Measurements from ENCODE around the gene IPO13.

The IPO13 gene

DNA sequence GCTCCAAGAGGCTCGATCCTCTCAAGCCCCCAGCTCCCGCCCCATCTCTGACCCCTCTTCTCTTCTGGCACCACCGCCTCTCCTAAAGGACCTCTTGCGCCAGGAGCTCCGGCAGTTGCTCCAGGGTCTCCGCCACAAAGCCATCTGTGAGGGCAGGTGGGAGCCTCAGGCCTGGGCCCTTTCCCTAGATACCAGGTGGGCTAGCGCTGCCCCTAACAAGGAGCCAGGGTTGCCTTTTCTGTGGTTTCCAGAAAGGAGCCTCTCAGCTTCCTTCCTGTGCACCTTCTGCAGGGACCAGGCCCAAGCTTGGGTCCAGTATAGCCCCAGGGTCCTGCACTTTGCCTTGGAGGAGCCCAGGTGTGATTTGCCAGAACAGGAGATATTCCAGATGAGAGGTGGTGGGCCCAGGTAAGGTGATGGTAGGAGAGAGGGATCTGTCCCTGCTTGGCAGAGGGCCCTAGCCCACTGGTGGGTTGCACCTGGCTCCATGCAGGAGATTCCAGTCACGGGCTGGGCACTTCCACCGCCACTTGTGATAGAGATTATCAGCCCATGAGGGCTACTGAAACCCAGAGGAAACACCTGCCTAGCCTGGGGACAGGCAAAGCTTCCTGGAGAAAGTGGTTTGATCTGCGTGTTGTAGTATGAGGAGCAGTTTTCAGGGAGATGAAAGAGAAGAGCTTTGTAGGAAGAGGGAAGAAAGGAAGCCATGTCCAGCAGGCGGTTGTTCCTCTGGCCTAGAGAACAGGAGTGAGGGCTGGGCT lies 45.7 kb downstream of the IPO13 start:
- DNase-seq: no peak

DNA sequence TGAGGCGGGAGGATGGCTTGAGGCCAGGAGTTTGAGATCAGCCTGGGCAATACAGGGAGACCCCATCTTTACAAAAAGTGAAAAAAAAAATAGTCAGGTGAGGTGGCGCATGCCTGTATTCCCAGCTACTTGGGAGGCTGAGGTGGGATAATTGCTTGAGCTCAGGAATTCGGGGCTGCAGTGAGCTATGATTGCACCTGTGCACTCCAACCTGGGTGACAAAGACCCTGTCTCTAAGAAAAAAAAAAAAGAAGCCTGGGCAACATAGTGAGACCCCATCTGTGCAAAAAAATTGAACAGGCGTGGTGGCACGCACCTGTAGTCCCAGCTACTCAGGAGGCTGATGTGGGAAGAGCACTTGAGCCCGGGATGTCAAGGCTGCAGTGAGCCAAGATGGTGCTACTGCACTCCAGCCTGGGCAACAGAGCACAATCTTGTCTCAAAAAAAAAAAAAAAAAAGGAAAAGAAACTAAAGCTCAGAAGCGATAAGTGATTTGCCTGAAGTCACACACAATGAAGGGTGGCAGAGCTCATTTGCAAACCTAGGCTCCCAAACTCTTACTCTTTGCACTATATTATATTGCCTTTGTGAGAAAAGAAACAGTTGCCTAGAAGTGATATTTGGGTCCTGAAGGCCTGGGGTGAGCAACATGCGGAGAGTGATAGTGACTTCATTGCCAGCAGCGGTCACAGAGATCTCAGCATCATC lies 46.6 kb downstream of the IPO13 start:
- no peak for DNase-seq

DNA sequence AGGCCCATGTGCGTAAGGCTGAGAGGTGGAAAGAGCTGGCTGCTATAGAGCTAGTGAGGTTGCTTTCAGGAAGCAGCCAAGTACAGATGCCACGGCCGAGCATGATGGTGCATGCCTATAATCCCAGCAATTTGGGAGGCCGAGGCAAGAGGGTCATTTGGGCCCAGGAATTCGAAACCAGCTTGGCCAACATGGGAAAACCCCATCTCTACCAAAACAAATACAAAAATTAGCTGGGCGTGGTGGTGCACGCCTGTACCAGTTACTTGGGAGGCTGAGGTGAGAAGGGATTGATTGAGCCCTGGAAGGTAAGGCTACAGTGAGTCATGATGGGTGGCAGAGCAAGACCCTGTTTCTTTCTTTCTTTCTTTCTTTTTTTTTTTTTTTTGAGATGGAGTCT lies 47.3 kb downstream of the IPO13 start:
- no peak for DNase-seq

DNA sequence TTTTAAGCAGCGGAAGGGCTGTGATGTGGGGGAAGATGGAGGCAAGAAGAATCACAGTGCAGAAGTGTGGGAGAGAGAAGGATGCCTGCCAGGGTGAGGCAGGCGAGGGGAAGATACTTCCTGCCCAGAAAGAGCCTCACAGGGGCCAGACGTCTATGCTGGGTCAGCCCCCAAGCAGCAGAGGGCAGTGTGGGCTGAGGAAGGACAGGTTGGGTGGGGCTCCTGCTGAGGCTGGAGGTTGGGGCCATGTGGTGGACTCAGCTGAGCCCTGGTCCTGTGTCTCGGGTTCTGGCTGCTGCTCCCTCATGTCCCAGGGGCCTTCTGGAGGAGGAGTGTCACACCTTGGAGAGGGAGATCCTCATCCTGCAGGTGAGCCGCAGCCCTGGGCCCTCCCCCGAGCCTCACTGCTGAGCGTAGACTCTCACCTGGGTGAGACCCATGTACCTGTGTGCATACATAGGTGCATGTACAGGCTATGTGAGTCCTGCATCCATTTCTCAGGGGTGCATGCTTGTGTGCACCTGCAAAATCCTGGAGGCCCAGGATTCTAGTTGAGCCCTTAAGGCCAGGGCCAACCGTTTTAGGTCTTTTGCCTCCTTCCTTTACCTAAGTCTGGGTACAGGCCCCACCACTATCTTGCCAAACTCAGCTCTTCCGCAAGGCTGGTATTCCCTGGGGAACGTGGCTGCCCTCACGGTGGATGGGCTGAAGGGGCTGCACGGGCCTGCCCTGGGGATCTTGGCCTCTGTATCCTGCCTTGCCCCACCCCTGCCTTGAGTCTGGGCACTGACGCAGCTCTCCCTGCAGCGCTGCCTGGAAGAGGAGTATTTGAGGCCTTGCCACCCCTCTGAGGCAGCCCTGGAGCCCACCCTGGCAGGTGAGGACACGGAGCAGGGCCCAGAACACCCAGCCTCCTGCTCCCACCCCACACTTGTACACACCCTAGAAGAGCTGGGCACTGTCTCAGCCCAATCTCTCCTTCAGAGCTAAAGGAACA lies 48.3 kb downstream of the IPO13 start:
- DNase-seq: no peak

DNA sequence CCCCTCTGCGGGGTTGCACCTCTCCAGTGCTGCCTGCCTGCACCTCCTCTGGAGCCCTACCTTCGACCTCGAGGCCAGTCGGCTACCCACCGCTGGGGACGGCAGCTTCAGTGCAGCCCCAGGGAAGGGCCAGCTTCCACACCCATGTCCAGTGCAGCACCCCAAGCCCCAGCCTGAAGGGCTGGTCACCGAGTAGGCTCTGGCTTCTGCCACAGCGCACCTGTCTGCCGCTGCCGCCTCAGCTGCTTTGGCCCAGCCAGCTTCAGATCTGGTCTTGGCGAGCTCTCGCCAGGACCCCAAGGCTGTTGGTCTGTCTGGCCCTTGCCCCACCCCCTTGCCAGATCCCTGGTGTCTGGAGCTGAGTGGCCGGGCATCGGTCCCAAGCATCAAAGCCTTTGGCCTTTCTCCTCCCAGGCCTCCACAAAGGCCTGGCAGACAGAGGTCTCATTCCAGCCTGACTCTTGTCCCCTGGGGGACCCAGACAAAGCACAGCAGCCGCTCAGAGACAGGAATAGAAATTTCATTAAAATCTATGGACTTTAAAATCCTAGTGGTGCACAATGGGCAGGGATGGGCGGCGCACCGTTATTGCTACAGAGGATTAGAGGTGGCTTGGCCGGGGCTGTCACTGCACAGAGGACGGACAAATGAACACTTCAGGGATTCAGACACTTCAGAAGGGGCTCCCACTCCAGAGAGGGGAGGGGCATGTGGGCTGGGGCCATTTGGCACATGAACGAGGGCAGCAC lies 49.4 kb downstream of the IPO13 start:
- no peak for DNase-seq

DNA sequence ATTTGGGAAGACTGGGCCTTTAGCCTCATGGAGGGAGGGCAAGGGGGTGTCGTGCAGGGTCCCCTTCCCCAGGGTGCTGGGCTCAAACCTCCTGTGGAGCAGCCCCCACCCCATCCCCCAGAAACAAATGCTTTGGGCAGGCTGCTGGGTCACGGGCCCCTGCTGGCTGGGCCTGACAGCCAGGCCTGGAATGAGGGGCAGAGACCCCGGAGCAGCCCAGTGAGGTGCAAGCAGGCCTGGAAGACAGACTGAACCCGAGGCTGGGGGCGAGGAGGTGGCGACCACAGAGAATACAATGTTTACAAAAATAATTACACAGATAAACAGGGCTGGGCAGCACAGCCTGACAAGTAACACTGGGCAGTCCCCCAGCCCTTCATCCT lies 50.0 kb downstream of the IPO13 start:
- no peak for DNase-seq

DNA sequence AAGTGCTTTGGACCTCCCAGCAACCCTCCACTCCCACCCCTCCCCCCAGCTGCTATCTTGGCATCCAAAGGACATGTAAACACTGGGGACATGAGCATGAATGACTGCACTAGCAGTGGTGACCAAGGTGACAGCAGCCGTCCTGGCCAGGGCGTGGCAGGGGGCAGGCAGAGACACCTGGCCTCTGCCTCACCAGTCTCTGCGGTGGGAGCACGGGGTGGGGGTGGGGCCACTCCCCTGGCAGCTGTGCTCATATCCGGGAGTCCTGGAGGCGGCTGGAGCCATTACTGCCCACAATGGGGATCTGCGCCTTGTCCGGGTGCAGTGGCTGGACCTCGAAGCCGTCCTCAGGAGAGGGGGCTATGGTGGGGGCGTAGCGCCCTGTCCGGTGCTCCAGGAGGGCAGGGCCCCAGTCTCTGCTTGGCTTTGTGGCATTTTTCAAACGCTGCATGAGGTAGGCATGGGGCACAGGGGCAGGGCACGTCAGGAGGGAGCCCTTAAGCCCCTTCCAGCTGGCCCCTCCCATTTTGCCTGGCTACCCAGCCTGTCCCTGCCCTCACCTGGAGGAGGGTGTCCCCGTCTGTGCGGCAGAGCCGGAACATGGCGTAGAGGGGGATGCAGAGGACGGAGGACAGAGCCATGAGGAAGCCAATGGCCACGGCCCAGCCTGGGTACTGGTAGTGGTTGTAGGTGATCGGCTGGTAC lies 50.7 kb downstream of the IPO13 start:
- no peak for DNase-seq

DNA sequence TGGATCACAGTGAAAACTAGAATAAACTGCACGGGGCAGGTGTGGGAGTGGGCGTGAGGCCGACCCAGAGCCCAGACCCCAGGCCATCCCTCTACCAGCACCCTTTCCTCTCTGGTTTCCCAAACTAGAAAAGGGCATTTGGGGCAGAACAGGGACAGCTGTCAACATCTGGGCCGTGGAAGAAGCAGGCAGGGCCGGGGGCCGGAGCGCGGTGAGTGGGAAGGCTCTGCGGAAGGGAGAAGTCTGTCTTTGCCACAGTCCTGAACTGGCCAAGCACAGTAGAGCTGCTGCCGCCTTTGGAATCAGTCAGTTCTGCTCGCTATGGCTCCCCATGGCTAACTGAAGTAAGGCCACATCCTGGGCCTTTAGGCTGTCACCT lies 51.2 kb downstream of the IPO13 start:
- no peak for DNase-seq

DNA sequence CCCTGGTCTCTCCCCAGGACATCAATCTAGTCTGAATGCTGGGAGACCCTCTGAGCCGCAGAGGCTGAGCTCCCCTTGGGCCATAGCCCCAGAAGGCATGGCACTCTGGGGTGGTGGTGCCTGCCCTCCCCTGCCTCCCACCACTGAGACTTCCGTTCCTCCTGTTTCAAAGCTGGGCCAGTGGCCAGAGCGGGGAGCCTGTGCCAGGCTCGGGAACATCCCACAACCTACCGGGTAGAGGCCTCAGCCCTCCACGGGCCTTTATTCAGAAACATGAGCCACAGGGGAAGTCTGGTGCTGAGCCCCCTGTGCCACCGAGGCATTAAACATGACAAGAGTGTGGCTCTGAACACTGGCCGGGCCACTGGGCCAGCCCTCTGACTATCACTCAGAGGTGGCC lies 52.7 kb downstream of the IPO13 start:
- no peak for DNase-seq

DNA sequence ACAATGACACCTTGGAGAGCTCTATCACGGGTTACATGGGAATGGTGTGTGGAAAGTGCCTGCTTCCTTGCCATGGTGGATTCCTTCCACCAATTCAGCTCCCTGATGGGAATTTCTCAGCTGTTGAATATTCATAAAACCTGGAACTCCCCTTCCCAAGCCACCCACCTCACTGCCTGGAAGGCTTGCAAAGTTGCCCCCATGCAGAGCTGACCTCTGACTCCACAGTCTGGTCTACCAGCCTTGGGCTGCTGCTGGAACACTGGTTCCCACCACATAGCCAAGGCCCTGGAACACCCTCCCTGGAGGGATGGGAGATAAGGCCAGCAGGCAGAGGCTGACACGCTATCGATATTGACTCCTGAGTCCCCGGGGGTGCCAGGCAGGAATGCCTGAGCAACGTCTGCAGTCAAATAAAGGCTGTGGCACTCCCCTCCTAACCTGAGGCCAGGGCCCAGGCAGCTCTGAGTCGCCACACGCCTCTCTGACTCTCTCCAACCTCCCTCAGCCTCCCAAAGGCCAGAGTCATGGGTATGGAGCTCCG lies 53.4 kb downstream of the IPO13 start:
- no peak for DNase-seq

DNA sequence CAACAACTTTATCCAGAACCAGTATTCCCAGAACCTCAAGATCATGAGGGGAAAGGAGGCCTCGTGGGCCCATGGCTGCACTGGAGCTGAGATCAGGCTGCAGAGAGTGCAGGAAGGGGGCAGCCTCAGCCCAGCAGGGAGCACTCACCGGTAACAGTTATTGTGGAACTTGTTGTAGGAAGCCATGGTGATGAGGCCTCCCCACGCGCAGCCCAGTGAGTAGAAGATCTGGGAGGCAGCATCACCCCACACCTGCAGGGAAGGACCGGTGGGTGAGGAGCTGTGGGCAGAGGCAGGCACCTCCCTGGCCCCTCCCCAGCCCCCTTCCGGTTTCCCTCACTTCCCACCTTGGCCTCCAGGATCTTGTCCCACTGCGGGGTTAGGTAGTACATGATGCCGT lies 55.4 kb downstream of the IPO13 start:
- no peak for DNase-seq

DNA sequence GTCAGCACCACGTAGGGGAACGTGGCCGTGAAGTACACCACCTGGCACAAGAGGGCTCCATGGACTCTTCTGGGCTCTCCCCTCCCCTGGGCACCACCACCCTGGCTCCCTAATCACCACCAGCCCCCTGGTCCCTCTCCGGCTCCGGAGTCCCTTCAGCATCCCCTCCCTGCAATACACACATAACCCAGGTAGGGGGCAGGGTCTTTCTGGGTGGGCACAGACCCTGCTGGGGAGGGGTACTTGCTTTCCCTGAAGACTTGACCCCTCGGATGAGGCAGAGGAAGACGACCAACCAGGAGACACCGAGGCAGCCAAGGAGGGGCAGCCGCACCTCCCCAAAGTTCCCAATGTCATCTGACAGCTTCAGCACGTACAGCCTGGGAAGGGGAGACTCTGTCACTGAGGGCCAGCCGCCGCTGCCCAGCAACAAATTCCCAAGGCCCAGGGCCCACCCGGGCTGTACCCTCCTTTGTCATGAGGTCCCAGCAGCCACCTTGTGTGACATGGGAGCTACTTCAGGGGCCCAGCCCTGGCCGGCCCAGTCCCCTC lies 55.9 kb downstream of the IPO13 start:
- DNase-seq: no peak

DNA sequence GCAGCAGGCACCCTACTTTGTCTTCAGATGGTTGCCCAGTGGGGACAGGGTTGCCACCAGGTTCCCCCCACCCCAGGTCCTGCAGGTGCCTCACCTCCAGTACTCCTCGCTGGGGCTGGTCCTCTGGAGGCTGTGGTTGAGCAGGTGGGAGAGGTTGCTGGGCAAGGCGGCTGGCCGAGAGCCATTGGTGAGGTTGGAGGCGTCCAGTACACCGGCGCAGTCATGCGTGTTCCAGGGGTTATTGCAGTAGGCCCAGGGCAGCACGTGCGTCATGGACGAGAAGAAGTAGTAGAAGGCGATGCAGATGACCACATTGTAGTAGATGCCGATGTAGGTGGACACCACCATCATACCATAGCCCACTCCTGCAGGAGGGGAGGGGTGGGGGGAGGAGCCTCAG lies 61.5 kb downstream of the IPO13 start:
- no peak for DNase-seq

DNA sequence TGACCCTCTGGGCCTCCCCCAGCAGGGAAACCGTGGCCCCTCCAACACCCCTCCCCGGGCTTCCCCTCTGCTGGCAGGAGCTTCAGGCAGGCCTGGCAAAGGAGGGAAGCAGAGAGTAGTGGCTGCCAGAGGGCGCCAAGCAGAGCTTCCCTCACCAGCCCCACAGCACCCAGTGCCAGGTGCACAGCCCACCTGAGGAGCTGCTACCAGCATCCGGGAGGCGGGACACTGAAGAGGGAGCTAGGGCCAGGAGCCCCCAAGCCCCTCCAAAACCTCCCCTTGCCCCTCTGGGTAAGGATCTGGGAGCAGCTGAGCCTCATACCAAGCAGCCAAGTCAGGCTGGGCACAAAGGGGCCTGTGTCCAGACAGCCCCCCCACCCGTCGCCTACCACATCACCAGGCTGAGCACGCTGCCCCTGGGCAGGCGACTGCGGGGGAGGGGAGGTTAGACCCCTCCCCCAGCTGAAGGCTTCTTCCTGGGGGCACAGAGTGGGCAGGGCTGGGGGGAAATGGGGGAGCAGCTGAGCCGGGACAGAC lies 64.3 kb downstream of the IPO13 start:
- no peak for DNase-seq

DNA sequence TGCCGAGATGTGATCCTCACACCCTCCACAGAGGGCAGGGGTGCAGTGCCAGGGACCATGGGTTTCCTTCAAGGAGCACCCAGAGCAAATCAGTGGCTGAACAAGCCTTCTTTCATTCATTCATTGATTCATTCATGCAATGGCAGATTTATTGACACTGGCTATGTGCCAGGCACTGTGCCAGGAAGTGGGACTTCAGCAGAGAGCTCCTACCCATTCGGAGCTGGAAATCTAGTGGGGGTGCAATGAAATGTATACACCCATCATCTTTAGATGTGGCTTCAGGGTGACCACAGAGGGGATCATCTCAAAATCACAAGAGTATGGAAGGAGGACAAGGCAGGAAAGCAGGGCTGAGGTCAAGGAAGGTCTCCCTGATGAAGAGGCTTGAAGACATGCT lies 65.7 kb downstream of the IPO13 start:
- no peak for DNase-seq

DNA sequence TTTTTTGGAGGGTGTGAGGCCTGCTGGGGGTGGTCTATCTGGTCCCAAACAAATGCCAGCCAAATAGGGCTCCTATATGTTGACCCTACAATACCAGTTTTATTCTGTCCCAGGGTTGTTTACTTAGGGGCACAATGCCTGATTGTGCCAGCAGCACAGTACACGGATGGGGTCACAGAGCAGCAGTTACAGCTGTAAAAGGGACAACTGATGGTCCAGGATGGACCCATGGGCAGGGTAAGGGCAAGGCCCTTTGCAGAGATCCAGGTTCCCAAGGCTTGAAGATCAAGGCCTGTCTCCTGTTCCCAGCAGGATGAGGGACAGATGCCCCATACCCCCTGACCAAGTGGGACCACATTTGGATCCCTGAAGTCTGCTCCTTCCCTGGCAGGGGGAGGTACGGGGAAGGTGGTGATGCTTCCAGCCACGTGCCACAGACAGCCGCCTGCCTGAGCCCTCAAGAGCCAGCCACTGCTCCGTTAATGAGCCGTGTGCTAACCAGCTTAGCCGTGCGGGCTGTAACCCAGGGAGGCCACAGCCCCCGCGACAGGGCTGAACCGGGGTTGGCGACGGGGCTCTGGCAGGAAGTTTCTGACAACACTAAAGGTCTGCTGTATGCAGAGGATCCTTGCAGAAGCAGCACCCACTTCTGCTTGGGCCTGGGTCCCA lies 66.3 kb downstream of the IPO13 start:
- no peak for DNase-seq

DNA sequence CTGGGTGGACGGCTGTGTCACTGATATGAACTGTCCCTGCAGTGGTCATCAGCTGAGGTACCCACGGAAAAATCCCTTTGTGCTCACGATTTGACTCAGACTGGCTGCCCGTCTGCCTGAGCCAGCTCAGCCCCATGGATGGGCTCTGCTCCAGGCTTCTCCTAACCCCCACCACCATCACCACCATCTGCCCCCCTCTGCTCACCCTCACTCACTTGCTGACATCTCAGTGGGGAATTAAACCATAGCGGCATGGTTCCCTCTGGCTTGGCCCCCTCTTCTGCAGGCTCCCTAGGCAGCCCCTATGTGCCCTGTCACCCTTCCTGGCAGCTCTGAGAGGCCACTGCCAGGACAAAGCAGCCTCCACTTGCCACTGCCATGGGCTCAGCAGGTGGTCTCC lies 67.2 kb downstream of the IPO13 start:
- DNase-seq: no peak

DNA sequence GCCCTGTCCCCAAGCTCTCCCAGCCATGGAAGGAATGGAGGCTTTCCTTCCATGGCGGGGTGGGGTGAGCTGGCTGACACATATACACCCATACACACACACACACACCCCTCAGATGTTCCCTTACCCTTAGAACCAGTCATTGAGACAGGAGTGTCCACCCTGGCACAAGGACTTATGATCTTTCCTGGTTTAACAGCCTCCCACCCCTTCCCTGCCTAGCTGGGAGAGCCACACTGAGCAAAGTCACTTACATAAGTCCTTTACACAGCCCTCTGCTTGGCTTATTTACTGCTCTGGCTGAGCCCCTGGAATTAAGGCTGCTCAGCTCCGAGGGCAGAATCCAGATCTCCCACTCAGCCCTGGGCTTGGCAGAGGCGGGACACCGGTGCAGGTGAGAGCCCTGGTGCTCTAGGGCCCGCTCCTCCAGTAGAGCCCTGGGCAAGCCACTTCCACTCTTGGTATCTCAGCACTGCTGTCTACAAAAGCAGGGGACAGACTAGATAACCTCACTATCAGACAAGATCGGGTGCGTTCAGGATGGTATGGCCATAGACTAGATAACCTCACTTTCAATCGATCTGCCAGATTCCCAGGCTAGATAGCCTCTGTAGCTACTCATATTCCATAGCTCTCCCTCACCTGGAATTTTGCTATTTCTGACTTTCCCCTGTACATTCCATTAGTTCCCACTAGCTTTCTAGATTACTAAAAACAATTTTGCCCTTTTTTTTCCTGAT lies 67.8 kb downstream of the IPO13 start:
- DNase-seq: no peak

DNA sequence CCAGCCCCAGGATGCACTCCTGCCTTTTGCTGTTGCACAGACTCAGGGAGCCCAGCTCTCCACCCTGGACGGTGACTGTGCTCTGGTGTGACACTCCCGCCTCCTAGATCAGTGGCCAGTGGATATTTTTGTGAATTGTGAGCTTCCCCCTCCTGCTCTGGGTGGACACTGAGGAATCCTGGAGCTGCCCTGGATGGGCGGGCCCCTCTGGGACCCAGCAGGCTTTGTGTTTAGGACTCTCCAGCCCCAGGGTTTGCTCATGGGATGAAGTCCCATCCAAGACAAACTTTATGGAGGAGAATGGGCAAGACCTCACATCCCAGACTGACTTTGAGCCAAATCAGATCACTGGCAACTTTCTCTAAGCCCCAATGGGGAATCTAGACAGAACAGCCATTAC lies 68.5 kb downstream of the IPO13 start:
- no peak for DNase-seq

Data from amniotic stem cell (primary cell).